Limb (tissue), 2 donors: ENCODE measurements around the gene MDFI.
"Not testable (repeated sequence)": the region's sequence is repeated elsewhere in the genome, so short reads cannot be mapped to it uniquely, and the experiment has no call there.

Experiments used
- DNase-seq, 2 donors: peaks; one replicate each; pipeline ENCODE4 v3.0.0-alpha.2; 2016; ENCODE audit errors: extremely low spot score in 2 of 2

MDFI gene

DNA sequence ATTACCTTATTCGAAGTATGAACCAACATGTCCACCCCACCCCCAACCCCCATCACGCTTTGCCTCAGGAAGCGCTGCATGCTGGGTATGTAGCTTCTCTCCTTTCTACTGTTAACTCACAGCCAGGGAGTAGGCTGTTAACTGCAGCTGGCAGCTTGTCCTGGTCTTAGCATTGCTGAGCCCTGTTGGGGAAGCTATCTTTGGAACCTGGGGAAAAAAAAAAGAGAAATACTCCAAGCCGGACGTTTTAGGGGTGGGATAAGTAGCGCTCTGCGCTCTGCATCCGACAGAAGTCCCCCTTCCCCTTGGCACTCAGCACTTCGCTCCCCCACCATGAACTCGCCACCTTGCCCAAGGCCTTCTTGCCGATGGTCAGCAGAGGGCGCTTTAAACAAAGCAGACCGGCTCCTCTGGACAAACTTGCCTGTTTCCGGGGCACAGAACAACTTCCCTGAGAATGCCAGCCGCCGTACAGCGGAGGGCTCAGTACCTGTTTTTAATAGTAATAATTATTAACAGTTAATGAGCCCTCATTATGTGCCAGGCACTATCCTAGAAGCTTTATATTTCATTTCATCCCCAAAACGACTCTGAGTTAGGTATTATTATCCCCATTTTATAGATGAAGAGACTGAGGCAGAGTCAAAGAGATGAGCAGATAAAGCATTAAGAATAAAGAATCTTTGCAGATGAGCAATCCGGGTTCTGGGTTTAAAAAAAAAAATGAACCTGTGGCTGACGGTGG, 35.2 kb upstream of the MDFI start:
- DNase-seq: peak; percentile 87 to 90

DNA sequence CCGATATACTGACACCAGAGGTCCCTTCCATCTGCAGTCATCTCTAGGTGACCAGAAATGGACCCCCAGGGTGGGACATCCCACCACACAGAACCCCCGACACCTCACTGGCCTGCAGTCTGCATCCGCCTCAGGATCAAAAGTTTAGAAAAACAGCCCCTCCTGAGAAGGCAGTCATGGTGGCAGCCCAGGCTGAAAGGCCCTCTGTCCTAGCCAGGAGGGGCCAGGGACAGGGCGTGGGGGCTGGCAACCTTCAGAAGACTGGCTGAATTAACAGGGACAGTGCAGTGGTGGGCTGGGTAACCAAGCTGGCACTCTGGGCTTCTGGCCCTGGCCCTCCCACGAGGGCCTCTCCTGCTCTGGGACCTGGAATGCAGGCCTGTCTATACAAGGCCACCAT, 34.3 kb upstream of the MDFI start:
- DNase-seq: no peak

DNA sequence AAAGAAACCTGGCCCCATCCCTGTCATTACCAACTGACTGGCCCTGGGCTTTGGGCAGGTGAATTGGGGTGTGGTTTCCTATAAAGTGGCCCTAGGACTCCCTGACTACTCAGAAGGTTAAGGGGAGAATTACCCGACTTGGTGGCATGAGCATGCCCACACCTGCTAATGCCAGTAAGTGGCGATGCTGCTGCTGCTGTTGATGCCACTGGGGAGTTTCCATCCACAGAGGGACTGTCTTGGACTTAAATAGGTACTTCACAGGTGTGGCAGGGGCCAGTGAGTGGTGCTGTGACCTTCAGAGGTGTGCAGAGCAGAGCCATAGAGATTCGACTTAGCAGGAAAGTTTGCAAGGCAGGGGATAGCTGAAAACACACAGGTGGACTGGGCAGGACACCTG, 32.6 kb upstream of the MDFI start:
- no peak for DNase-seq

DNA sequence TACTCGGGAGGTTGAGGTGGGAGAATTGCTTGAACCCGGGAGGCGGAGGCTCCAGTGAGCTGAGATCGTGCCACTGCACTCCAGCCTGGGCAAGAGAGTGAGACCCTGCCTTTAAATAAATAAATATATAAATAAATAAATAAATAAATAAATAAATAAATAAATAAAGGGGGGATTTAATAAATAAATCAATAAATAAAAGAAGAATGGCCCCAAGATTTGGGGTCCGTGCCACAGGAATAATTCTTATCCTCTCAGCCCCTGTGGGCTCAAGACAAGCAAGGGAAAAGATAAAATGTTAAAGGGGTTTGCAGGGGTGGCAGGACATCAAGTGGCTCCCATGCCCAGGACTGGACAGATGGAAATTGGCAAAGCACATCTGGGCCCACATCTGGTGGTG, 31.2 kb upstream of the MDFI start:
- no peak for DNase-seq

DNA sequence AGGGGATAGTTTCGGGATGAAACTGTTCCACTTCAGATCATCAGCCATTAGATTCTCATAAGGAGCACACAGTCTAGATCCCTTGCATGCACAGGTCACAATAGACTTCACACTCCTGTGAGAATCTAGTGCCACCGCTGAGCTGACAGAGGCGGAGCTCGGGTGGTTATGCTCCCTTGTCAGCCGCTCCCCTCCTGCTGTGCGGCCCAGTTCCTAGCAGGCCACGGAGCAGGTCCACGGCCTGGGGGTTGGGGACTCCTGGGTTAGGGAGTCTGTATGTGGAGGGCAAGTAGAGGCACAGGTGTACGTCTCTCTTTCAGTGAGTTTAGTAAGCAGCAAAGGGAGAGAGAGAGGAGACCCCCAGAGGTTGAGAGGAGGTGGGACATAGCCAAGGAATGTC, 30.5 kb upstream of the MDFI start:
- peak in 1 of 2 donors; percentile 9 for DNase-seq

DNA sequence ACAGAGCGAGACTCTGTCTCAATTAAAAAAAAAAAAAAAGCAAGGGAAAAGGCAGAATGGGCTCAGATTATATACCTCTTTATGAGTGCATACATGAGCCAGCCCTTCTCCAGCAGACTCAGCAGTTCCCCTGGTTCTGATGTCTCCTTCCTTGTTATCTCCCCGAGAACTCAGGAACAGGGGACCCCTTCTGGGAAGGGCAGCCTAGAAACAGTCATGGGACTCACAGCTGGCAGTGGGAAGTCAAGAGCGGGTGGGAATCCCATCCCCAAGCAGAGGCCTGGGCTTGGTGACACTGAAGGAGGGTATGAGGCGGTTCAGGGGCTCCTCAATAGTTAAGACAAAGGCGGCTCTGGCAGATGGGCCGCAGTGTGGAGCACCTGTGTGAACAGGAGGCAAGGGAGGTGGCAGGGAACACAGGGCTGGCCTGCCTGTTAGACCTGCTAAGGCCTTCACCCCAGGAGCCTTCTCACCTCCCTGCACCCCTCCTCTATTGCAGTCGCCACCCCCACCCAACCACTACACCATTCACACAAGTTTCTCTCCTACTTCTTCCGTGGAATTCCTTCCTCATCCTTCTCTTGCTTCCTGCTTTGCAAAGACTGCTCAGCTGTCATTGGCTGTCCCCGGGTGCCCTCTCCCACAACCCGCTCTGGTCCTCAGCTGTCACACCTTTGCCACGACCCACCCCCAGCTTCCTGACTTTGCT, 29.7 kb upstream of the MDFI start:
- no peak for DNase-seq

DNA sequence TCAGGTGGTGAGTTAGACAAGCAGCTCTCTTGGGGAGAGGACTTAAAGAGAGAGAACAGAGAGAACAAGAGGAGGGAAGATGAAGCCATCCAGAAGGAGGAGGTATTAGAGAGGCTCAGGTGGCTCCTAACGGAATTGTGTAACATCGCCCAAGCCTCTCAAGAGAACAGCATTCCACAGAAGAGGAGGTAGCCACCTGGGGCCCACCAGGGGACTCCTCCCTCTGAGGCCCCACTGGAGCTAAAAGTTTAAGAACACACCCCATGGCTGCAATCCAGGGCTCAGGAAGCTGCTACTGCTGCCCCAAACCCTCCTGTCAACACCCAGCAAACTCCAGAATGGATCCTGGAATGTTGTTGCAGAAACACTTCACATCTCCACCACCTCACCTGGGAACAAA, 23.6 kb upstream of the MDFI start:
- no peak for DNase-seq

DNA sequence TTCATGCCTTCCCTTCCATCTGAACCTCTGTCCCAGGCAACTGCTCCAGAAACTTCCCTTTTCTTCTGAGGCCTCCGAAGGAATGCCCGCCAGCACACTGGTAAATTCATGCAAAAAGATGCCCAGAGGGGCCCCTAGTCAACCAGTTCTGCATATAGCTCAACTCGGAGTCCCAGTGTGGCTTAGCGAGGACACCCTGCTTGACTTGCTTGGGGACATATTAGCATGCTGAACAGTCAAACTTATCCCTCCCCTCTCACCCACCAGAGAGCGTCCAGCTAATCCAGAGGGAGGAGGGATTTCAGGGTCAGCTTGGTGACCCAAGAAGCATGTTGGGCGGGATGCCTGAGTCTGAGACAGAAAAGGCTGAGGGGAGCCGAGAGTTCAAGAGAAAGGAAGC, 23.0 kb upstream of the MDFI start:
- no peak for DNase-seq

DNA sequence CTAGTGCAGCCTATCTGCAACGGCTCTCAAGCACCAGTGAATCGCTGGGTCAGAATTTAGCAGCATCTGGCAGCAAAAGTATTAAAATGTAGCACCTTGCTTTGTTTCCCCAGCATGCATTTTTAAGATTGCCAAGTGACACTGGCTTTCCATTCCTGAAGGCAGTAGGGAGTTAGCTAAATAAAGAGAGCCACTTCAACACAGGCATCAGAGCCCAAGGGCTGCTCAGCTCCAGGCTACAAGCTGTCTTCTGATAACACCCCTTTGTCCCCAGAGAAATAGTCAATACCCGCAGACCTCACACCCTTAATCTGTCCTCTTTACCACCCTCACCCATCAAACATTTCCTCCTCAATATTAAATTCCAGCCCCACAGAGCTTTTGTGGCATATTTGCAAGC, 19.7 kb upstream of the MDFI start:
- no peak for DNase-seq

DNA sequence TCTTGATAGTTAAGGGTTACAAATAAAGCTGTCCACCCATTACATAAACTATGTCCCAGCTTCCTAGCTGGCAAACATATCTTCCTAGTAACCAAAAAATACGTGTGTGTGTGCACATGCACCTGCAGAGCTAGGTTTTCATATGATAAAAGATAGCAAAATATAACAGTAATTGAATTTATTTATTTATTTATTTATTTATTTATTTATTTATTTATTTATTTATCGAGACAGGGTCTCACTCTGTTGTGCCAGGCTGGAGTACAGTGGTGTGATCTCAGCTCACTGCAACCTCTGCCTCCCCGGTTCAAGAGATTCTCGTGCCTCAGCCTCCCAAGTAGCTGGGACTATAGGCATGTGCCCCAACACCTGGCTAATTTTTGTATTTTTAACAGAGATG, 19.1 kb upstream of the MDFI start:
- DNase-seq: not testable (repeated sequence)

DNA sequence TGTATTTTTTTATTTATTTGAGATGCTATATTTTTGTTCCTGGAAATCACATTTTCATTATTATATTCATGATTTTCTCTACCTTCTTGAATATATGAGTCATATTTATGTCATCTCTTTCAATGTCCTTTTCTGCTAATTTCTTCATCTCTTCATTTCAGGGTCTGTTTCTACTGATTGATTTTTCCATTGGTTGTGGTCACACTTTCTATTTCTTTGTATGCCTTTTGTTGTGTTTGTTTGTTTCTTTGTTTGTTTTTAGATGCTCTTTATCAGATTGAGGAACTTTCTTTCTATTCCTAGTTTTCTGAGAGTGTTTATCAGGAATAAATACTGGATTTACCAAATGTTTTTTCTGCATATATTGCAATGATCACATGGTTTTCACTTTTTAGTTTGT, 16.9 kb upstream of the MDFI start:
- DNase-seq: no peak

DNA sequence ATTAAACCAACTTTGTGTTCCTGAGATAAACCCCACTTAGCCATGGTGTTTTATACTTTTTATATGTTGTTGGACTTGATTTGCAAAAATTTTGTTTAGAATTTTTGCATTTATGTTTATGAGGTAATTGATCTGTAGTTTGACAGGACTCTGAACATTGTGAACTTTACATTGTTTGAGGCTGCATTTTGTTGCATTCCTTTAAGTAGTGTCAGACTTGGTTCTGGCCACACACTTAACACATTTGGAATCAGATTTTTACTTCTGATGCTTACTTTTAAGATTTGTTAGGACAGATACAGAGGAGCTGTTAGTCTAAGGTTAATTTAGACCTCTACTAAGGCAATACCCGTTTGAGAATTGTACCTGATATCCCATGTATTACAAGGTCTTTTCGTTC, 16.5 kb upstream of the MDFI start:
- DNase-seq: no peak

DNA sequence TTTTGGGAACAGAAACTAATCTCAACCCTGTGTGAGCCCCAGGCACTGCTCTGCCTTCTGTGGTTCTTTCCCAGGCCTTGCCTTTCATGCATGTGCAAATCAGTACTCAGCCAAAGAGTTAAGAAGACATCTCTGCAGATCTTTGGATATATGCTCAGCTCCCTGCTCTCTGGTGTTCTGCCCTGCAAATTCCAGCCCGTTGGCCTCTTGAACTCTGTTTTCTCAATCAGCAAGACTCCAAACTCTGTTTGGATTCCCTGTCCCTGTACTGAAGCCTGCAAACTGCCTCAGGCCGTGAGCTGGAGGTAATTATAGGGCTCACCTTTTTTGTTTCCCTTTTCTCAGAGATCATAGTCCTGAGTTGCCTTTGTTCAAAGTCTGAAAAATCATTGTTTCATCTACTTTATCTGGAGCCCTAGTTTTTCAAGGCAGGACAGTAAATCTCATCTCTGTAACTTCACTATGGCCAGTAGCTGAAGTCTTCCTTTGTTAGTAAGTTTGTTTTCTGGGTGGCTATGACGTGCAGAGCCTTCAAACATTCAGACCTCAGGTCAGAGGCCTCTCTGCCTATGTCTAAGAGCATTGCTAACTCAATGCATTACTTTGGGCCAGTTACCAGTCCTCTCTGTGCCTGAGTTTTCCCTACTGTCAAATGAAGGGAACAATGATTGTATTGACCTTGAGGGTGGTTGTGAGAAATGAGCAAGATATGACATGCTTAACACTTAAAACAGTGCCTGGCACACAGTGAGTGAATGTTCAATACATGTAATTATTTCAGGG, 15.9 kb upstream of the MDFI start:
- no peak for DNase-seq

DNA sequence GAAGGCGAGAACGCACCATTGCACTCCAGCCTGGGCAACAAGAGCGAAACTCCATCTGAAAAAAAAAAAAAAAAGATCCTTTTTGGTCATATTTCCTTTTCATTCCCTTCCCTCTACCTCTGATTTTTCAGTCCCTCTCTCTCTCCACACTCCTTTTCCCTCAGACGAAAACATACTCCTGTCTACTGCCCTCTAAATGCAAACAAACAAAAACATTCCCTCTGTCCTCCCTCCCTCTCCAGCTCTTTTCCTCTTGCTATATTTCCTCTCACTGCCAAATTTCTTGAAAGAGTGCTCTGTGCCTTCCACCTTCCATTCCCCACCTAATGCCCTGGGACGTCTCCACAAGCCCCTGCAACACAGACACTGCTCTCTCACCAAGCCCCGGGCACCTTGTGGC, 14.9 kb upstream of the MDFI start:
- DNase-seq: no peak

DNA sequence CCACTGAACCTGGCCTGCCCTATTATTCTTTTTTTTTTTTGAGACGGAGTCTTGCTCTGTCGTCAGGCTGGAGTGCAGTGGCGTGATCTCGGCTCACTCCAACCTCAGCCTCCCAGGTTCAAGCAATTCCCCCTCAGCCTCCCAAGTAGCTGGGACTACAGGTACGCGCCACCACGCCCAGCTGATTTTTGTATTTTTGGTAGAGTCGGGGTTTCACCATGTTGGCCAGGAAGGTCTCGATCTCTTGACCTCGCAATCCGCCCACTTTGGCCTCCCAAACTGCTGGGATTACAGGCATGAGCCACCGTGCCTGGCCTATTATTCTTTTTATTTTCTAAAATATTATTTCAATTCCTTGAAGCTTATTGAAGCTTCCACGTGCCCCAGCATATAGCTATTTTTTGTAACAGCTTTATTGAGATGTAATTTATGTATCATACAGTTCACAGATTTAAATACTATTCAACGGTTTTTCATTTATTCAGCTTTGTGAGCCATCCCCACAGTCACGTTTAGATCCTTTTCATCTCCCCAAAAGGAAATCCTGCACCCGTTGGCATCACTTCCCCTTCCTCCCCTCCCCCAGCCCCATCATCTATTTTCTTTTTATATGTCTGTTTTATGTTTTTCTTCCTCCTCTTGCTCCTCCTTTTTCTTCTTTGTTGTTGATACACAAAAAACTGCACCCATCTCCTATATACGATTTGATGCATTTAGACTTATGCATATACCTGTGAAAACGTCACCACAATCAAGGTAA, 13.5 kb upstream of the MDFI start:
- no peak for DNase-seq

DNA sequence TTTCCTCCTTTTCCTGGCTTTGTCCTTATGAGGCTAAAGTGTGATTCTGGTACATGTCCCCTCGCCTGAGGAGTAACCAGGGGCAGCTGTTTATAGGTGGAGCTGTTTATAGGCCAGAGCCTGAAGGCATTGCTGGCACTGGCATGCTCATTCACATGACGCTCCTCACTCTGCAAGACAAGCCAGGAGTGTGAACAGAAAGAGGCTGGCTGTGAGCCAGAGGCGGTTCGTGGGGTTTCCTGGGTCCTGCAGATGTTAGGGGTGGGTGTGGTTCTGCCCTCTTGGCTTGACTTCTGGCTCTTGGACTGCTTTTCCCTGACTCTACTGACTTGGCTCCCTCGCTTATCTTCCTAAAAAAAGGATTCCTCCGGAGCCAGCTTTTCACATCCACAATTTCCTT, 12.8 kb upstream of the MDFI start:
- peak in 1 of 2 donors; percentile 54 for DNase-seq

DNA sequence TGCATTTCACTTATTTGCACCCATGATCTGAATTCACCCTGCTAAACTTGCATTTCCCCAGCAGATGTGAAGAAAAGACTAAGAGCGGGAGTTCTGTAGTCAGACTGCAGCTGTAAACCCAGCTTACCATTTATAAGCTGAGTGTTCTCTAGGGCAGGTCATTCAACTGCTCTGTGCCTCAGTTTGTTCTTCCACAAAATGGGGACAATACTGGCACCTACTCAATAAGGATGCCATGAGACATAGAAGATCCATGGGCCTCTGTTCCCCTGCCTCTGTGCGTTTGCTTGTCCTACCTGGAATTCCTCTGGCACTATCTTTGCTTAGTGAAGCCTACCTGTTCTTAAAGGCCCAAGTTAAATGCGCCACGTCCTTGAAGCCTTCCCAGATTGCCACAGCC, 12.2 kb upstream of the MDFI start:
- DNase-seq: no peak

DNA sequence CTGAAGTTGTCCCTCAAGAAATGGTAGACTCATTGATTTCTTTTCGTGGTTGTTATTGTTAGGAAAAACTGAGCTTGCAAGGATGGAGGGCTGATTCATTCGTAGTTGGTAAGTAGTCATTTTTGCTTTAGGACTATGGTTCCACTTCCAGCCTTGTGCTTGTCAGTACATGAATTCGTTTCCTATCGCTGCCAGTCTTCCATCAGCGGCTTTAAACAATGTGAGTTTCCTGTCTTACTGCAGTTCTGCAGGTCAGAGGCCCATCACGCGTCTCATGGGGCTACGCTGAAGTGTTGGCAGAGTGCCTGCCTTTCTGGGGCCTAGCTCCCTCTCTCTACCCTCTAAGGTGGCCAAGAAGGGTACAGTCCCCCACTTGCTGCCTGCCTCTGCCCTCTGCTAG, 11.4 kb upstream of the MDFI start:
- no peak for DNase-seq

DNA sequence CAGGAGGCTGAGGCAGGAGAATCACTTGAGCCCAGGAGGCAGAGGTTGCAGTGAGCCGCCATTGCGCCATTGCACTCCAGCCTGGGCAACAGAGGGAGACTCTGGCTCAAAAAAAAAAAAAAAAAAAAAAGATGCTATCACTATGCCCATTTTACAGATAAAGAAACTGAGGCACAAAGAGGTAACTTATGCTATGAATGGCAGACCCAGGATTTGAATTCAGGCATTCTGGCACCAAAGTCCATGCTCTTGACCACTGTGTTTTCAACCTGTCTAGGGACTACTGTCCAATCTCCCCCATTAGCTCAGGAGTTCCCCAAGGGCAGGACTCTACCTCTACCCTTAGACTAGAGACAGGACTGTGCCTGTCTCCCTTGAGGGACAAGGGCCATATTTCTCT, 9.1 kb upstream of the MDFI start:
- no peak for DNase-seq

DNA sequence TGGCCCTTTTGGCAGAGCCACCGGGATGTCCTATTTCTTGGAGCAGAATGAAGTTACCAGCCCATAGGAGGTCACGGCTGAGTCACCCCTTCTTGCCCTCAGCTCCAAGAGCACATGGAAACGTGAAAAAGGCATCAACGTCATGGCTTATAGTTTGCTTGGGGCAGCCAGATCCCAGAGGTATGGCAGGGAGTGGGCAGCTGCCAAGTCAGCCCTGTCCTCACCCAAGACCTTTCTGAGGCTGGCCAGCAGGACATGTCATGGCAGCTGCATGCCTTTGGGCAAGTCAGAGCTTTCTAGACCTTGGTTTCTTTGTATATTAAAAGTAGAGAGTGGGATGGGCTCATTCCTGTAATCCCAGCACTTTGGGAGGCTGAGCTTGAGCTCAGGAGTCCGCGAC, 8.2 kb upstream of the MDFI start:
- no peak for DNase-seq

DNA sequence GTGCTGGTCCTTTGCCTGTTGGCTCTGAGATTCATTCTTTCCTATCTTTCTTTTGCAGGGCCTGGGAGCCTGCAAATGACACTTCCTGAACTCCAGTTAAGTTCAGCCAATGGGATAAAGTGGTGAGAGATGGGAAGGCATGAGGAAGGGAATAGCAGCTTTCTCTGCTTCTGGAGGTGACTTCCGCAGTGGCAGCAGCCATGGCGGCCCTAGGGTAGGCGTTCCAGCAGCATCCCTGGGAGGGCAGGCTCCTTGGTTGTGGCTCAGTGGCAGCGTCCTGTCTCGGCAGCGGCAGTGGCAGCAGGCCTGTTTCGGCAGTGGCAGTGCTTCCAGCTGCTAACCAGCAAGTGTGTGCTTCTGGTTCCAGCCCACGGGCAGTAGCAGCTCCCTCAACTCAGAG, 7.3 kb upstream of the MDFI start:
- DNase-seq: no peak
